HL-60 (cell line): ENCODE data around the gene TTLL11.

Experiments
- CTCF ChIP-seq: IDR thresholded peaks from one replicate; pipeline ENCODE4 v1.5.1; 2011; ENCODE audit warnings: low read length, control low read depth, inconsistent platforms; ENCODE audit not compliant: insufficient read depth
- GABPA ChIP-seq: IDR thresholded peaks from 2 replicates; pipeline ENCODE4 v1.6.1; 2012; ENCODE audit warnings: low read depth
- POLR2AphosphoS5 ChIP-seq: IDR thresholded peaks from 2 replicates; pipeline ENCODE4 v1.6.1; 2012; ENCODE audit warnings: low read depth
- SPI1 ChIP-seq: IDR thresholded peaks from 2 replicates; pipeline ENCODE4 v1.6.1; 2012; ENCODE audit warnings: low read depth, mild to moderate bottlenecking, borderline replicate concordance
- TF ChIP-seq, protein P1 (sequence below): IDR thresholded peaks from 2 replicates; pipeline ENCODE4 v1.6.1; 2012; ENCODE audit warnings: low read depth; ENCODE audit not compliant: insufficient replicate concordance

GRCh38 chr9:121811751-121812150 lies 281.4 kb downstream of the TTLL11 start:
- TF ChIP-seq CTCF (no peak), POLR2AphosphoS5 (no peak), GABPA (no peak), SPI1 (no peak)
- TF ChIP-seq, protein P1, sequence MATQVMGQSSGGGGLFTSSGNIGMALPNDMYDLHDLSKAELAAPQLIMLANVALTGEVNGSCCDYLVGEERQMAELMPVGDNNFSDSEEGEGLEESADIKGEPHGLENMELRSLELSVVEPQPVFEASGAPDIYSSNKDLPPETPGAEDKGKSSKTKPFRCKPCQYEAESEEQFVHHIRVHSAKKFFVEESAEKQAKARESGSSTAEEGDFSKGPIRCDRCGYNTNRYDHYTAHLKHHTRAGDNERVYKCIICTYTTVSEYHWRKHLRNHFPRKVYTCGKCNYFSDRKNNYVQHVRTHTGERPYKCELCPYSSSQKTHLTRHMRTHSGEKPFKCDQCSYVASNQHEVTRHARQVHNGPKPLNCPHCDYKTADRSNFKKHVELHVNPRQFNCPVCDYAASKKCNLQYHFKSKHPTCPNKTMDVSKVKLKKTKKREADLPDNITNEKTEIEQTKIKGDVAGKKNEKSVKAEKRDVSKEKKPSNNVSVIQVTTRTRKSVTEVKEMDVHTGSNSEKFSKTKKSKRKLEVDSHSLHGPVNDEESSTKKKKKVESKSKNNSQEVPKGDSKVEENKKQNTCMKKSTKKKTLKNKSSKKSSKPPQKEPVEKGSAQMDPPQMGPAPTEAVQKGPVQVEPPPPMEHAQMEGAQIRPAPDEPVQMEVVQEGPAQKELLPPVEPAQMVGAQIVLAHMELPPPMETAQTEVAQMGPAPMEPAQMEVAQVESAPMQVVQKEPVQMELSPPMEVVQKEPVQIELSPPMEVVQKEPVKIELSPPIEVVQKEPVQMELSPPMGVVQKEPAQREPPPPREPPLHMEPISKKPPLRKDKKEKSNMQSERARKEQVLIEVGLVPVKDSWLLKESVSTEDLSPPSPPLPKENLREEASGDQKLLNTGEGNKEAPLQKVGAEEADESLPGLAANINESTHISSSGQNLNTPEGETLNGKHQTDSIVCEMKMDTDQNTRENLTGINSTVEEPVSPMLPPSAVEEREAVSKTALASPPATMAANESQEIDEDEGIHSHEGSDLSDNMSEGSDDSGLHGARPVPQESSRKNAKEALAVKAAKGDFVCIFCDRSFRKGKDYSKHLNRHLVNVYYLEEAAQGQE: no peak
